Aorta (tissue), 5 donors: ENCODE data around the gene MYL12B. TPM values are rescaled to one million over a fixed set of nuclear protein-coding genes. Genes with fewer than 3 reads are reported as not detected.

Source experiments
- ATAC-seq: fragments of 200-7000 bp; cut with Tn5 transposase; one replicate; pipeline ENCODE4 v1.9.1; 2022; ENCODE audit warnings: moderate library complexity; ENCODE audit not compliant: low FRiP score
- DNase-seq, 2 donors: peaks; one replicate each; pipeline ENCODE4 v3.0.0-alpha.2; 2020
- H3K27ac ChIP-seq, 2 donors: one replicate each; pipeline ENCODE4 v1.5.1; 2013; ENCODE audit warnings: low read length in 2 of 2, mild to moderate bottlenecking in 2 of 2, moderate library complexity in 2 of 2, control low read depth in 1 of 2, inconsistent platforms in 1 of 2, low read depth in 1 of 2
- H3K27me3 ChIP-seq, 2 donors: one replicate each; pipeline ENCODE4 v1.6.1; 2013; ENCODE audit warnings: control low read depth in 1 of 2, low read length in 1 of 2, mild to moderate bottlenecking in 1 of 2, moderate library complexity in 1 of 2; ENCODE audit not compliant: insufficient read depth in 2 of 2, control insufficient read depth in 1 of 2
- H3K36me3 ChIP-seq, 2 donors: one replicate each; pipeline ENCODE4 v1.6.1; 2013; ENCODE audit warnings: control low read depth in 1 of 2, low read length in 1 of 2, mild to moderate bottlenecking in 1 of 2; ENCODE audit not compliant: insufficient read depth in 2 of 2, control insufficient read depth in 1 of 2
- H3K4me1 ChIP-seq, 2 donors: one replicate each; pipeline ENCODE4 v1.6.1; 2013; ENCODE audit warnings: low read length in 2 of 2, control low read depth in 1 of 2, mild to moderate bottlenecking in 1 of 2, moderate library complexity in 1 of 2; ENCODE audit not compliant: insufficient read depth in 2 of 2, control insufficient read depth in 1 of 2
- H3K4me3 ChIP-seq, 2 donors: one replicate each; pipeline ENCODE4 v1.5.1; 2013; ENCODE audit warnings: low read length in 2 of 2, control low read depth in 1 of 2, mild to moderate bottlenecking in 1 of 2
- H3K9me3 ChIP-seq: one replicate; pipeline ENCODE4 v1.6.1; 2013; ENCODE audit warnings: mild to moderate bottlenecking, low read length; ENCODE audit not compliant: control insufficient read depth
- WGBS, 2 donors: extraction: QIAGEN DNeasy Blood & Tissue Kit; methylation state at CpG; one replicate each; pipeline ENCODE4 v1.1.7; 2013; 5-methylcytosine and 5-hydroxymethylcytosine counted together
- intact Hi-C, 2 donors: fragments of 100-400 bp; cut with DNase I; formaldehyde crosslinking; loops; one replicate each; pipeline versions ENCODE4 v1.14.2 to v1.15.0; 2022
- polyA plus RNA-seq, 2 donors: library from polyadenylated mRNA; stranded (reverse); fragments of 200-250 nt; gene quantifications; one replicate each; pipeline ENCODE4 v1.2.3, GENCODE V29; 2013
- total RNA-seq, 2 donors: library from RNA; stranded (reverse); fragmentation: NEBNext Ultra II Directional; extraction: Animal tissue kit (Norgen Biotek cat#: 25700); gene quantifications; one replicate each; pipeline ENCODE4 v1.2.1, GENCODE V29; 2021
- donor health status: healthy with polysubstance abuse.
- donor health status: Bipolar disorder and iron deficiency.
- donor health status: DM: no; HTN: no; CAD: no.
- donor health status: DM: no; HTN: no; CAD: no.
- donor health status: DM: yes; HTN: yes; CAD: no.

Gene MYL12B
- total and polyA plus RNA-seq, 4 donors = 259 to 661 (median 379) TPM

GRCh38 chr18:3262234-3263131, 550 bp downstream of the MYL12B start:
- H3K36me3 ChIP-seq = peaks cover 0 to 4% of the 10 kb centered on the region in 2 donors
- H3K4me3 ChIP-seq = peak overlapping the region; percentile 65 to 87
- no peak for DNase-seq
- peak; percentile 22 for ATAC-seq
- intact Hi-C loops = loop anchor here (5.0 to 10.0 kb wide), 3 partner anchors 190 to 712 kb away; partner anchors contain the start of gene TGIF1 (in 1 of the 2)
- H3K9me3 ChIP-seq = no peaks in the 10 kb centered on the region
- H3K27ac ChIP-seq = peak overlapping the region; percentile 66 to 87
- WGBS, 2 donors = 0% methylated on average over 62 to 69 of the region's 69 CpGs
- H3K27me3 ChIP-seq = no peaks in the 10 kb centered on the region
- H3K4me1 ChIP-seq = peaks cover 0 to 12% of the 10 kb centered on the region in 2 donors

- peaks cover 0 to 15% of the 10 kb centered on the region in 2 donors for H3K4me1 ChIP-seq
- H3K36me3 ChIP-seq = peaks cover 0 to 4% of the 10 kb centered on the region in 2 donors
- H3K9me3 ChIP-seq = no peaks in the 10 kb centered on the region
- intact Hi-C loops = loop anchor here (5.0 to 10.0 kb wide), 3 partner anchors 189 to 712 kb away; partner anchors contain the start of gene TGIF1 (in 1 of the 2)
- WGBS, 2 donors = 8 to 13% methylated on average over 8 of the region's 8 CpGs
- no peaks in the 10 kb centered on the region for H3K27me3 ChIP-seq
- no peak for DNase-seq
- peak overlapping the region; percentile 65 to 87 for H3K4me3 ChIP-seq
- H3K27ac ChIP-seq = no peak overlapping the region
- ATAC-seq = no peak
These were observed 1.3 kb downstream of the MYL12B start for GRCh38 chr18:3263132-3263700.

GRCh38 chr18:3264362-3264761, 2.4 kb downstream of the MYL12B start:
- DNase-seq (no peak), ATAC-seq (no peak)
- H3K27me3 ChIP-seq = no peaks in the 10 kb centered on the region
- intact Hi-C loops = loop anchor here (5.0 to 10.0 kb wide), 3 partner anchors 188 to 710 kb away; partner anchors contain the start of gene TGIF1 (in 1 of the 2)
- H3K36me3 ChIP-seq = peaks cover 0 to 2% of the 10 kb centered on the region in 2 donors
- no peak overlapping the region for H3K27ac ChIP-seq
- H3K4me1 ChIP-seq = peaks cover 5 to 15% of the 10 kb centered on the region in 2 donors
- H3K4me3 ChIP-seq = no peak overlapping the region
- 49 to 54% methylated on average over 2 of the region's 2 CpGs for WGBS, 2 donors
- no peaks in the 10 kb centered on the region for H3K9me3 ChIP-seq

GRCh38 chr18:3265564-3266033, 3.7 kb downstream of the MYL12B start:
- no peak for ATAC-seq
- H3K27me3 ChIP-seq = no peaks in the 10 kb centered on the region
- intact Hi-C loops = loop anchor here (10.0 kb wide), 2 partner anchors 329 to 709 kb away; no protein-coding TSS in a partner anchor
- DNase-seq = no peak
- WGBS, 2 donors = 48 to 49% methylated on average over 3 of the region's 3 CpGs
- no peaks in the 10 kb centered on the region for H3K9me3 ChIP-seq
- H3K36me3 ChIP-seq = no peaks in the 10 kb centered on the region
- no peak overlapping the region for H3K4me3 ChIP-seq
- H3K4me1 ChIP-seq = peaks cover 6 to 15% of the 10 kb centered on the region in 2 donors
- H3K27ac ChIP-seq = no peak overlapping the region

- H3K9me3 ChIP-seq = no peaks in the 10 kb centered on the region
- no peaks in the 10 kb centered on the region for H3K27me3 ChIP-seq
- no peak for DNase-seq
- H3K4me3 ChIP-seq = no peak overlapping the region
- 34 to 37% methylated on average over 7 of the region's 7 CpGs for WGBS, 2 donors
- no peaks in the 10 kb centered on the region for H3K36me3 ChIP-seq
- H3K27ac ChIP-seq = no peak overlapping the region
- no peak for ATAC-seq
- intact Hi-C loops = loop anchor here (10.0 kb wide), 2 partner anchors 329 to 709 kb away; no protein-coding TSS in a partner anchor
- peaks cover 6 to 17% of the 10 kb centered on the region in 2 donors for H3K4me1 ChIP-seq
These were observed 4.2 kb downstream of the MYL12B start for GRCh38 chr18:3266062-3266608.

- DNase-seq (no peak), ATAC-seq (no peak)
- intact Hi-C loops = loop anchor here (10.0 kb wide), 2 partner anchors 326 to 706 kb away; no protein-coding TSS in a partner anchor
- Histone ChIP-seq H3K9me3 (no peaks in the 10 kb centered on the region), H3K4me1 (peaks cover 8 to 17% of the 10 kb centered on the region in 2 donors), H3K4me3 (no peak overlapping the region), H3K27me3 (no peaks in the 10 kb centered on the region), H3K36me3 (no peaks in the 10 kb centered on the region), H3K27ac (no peak overlapping the region)
These were observed 6.4 kb downstream of the MYL12B start for GRCh38 chr18:3268306-3268705.

GRCh38 chr18:3269241-3269913, 7.4 kb downstream of the MYL12B start:
- Histone ChIP-seq H3K4me3 (no peak overlapping the region), H3K27me3 (no peaks in the 10 kb centered on the region), H3K27ac (no peak overlapping the region), H3K9me3 (no peaks in the 10 kb centered on the region), H3K36me3 (no peaks in the 10 kb centered on the region), H3K4me1 (peaks cover 8 to 10% of the 10 kb centered on the region in 2 donors)
- 65 to 69% methylated on average over 4 of the region's 4 CpGs for WGBS, 2 donors
- no peak for DNase-seq
- no peak for ATAC-seq
- intact Hi-C loops = loop anchor here (10.0 kb wide), 2 partner anchors 325 to 705 kb away; no protein-coding TSS in a partner anchor

- no peak overlapping the region for H3K4me3 ChIP-seq
- no peaks in the 10 kb centered on the region for H3K27me3 ChIP-seq
- DNase-seq (no peak), ATAC-seq (no peak)
- intact Hi-C loops = loop anchor here (10.0 kb wide), 2 partner anchors 325 to 705 kb away; no protein-coding TSS in a partner anchor
- no peak overlapping the region for H3K27ac ChIP-seq
- WGBS, 2 donors = 90 to 94% methylated on average over 1 of the region's 1 CpG
- no peaks in the 10 kb centered on the region for H3K9me3 ChIP-seq
- H3K4me1 ChIP-seq = peaks cover 8 to 10% of the 10 kb centered on the region in 2 donors
- no peaks in the 10 kb centered on the region for H3K36me3 ChIP-seq
These were observed 8.0 kb downstream of the MYL12B start for GRCh38 chr18:3269914-3270299.
